Measurements from ENCODE around the gene ZFP36. TPM values are rescaled to one million over a fixed set of nuclear protein-coding genes. Genes with fewer than 3 reads are reported as not detected.

The ZFP36 gene
- total RNA-seq, 1 donor from 2014 or later: 631 TPM

DNA sequence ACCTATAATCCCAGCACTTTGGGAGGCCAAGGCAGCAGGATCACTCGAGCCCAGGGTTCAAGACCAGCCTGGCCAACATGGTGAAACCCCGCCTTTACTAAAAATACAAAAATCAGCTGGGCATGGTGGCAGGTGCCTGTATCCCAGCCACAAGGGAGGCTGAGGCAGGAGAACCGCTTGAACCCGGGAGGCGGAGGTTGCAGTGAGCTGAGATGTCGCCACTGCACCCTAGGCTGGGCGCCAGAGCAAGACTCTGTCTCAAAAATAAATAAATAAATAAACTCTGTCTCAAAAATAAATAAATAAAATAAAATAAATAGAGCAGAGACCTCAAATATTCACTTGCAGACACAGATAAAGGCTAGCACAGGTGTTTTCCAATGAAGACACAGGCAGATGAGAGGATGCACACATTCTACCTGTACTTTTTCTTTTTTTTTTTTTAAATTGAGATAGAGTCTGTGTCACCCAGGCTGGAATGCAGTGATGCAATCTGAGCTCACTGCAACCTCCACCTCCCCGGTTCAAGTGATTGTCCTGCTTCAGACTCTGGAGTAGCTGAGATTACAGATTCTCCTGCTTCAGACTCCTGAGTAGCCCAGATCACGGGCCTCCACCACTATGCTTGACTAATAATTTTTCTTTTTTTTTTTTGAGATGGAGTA, 31.8 kb downstream of the ZFP36 start:
- H3K27ac ChIP-seq: no peak overlapping the region
- no peaks in the 10 kb centered on the region for H3K9me3 ChIP-seq
- H3K36me3 ChIP-seq: peaks cover 0 to 14% of the 10 kb centered on the region in 2 donors
- no peak for DNase-seq (ENCODE audit: extremely low spot score in 2 of 2)
- H3K27me3 ChIP-seq: no peaks in the 10 kb centered on the region
- intact Hi-C loops (cut with DNase I): no loop called here
- no peak overlapping the region for H3K4me3 ChIP-seq
- TF ChIP-seq POLR2A (IDR thresholded peaks at IDR 0.05) (no peak), POLR2AphosphoS5 (IDR thresholded peaks at IDR 0.05; ENCODE audit: insufficient read depth in 1 of 2, low read depth in 1 of 2) (no peak)
- TF ChIP-seq, protein P1, sequence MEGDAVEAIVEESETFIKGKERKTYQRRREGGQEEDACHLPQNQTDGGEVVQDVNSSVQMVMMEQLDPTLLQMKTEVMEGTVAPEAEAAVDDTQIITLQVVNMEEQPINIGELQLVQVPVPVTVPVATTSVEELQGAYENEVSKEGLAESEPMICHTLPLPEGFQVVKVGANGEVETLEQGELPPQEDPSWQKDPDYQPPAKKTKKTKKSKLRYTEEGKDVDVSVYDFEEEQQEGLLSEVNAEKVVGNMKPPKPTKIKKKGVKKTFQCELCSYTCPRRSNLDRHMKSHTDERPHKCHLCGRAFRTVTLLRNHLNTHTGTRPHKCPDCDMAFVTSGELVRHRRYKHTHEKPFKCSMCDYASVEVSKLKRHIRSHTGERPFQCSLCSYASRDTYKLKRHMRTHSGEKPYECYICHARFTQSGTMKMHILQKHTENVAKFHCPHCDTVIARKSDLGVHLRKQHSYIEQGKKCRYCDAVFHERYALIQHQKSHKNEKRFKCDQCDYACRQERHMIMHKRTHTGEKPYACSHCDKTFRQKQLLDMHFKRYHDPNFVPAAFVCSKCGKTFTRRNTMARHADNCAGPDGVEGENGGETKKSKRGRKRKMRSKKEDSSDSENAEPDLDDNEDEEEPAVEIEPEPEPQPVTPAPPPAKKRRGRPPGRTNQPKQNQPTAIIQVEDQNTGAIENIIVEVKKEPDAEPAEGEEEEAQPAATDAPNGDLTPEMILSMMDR (IDR thresholded peaks at IDR 0.05): no peak
- H3K4me1 ChIP-seq: peaks cover 28% of the 10 kb centered on the region

- no peaks in the 10 kb centered on the region for H3K27me3 ChIP-seq
- H3K27ac ChIP-seq: peak overlapping the region; percentile 95
- H3K36me3 ChIP-seq: no peaks in the 10 kb centered on the region
- H3K9me3 ChIP-seq: no peaks in the 10 kb centered on the region
- TF ChIP-seq, protein P1 (IDR thresholded peaks at IDR 0.05): no peak
- DNase-seq (ENCODE audit: extremely low spot score in 2 of 2): no peak
- intact Hi-C loops (cut with DNase I): loop anchor here (5.0 kb wide), 1 partner anchor 47 kb away; no protein-coding TSS in a partner anchor
- H3K4me3 ChIP-seq: peak overlapping the region; percentile 64 to 97
- H3K4me1 ChIP-seq: peaks cover 48% of the 10 kb centered on the region
Observed at GRCh38 chr19:39444598-39445195, 38.0 kb downstream of the ZFP36 start.

- peak in 1 of 2 donors; percentile 97 for DNase-seq (ENCODE audit: extremely low spot score in 2 of 2)
- H3K4me1 ChIP-seq: peaks cover 51% of the 10 kb centered on the region
- no peaks in the 10 kb centered on the region for H3K9me3 ChIP-seq
- peak within 1 kb of the TSS; percentile 95 for H3K27ac ChIP-seq
- H3K4me3 ChIP-seq: peak within 1 kb of the TSS; percentile 64 to 97
- TF ChIP-seq POLR2AphosphoS5 (IDR thresholded peaks at IDR 0.05; ENCODE audit: insufficient read depth in 1 of 2, low read depth in 1 of 2): peak; percentile 99 to 100
- TF ChIP-seq POLR2A (IDR thresholded peaks at IDR 0.05): peak in 1 of 2 donors; percentile 94
- TF ChIP-seq, protein P1 (IDR thresholded peaks at IDR 0.05): no peak
- H3K27me3 ChIP-seq: no peaks in the 10 kb centered on the region
- intact Hi-C loops (cut with DNase I): no loop called here
- H3K36me3 ChIP-seq: no peaks in the 10 kb centered on the region
Observed at GRCh38 chr19:39445196-39446111, 38.8 kb downstream of the ZFP36 start, which contains the start of gene SUPT5H. TSS of gene SUPT5H (plus strand) at chr19:39445582. CDS start at chr19:39445891, 309 bp downstream.

GRCh38 chr19:39446365-39447084, 39.9 kb downstream of the ZFP36 start:
- intact Hi-C loops (cut with DNase I): no loop called here
- TF ChIP-seq POLR2A (IDR thresholded peaks at IDR 0.05) (no peak), POLR2AphosphoS5 (IDR thresholded peaks at IDR 0.05; ENCODE audit: insufficient read depth in 1 of 2, low read depth in 1 of 2) (no peak)
- TF ChIP-seq, protein P1 (IDR thresholded peaks at IDR 0.05): no peak
- H3K27me3 ChIP-seq: no peaks in the 10 kb centered on the region
- H3K9me3 ChIP-seq: no peaks in the 10 kb centered on the region
- no peak for DNase-seq (ENCODE audit: extremely low spot score in 2 of 2)
- peak overlapping the region; percentile 64 to 97 for H3K4me3 ChIP-seq
- H3K27ac ChIP-seq: peak overlapping the region; percentile 95
- no peaks in the 10 kb centered on the region for H3K36me3 ChIP-seq
- H3K4me1 ChIP-seq: peaks cover 51% of the 10 kb centered on the region

All from vagina (tissue), 2 donors.